H1 (cell line): ENCODE data around the gene DGUOK. TPM values are rescaled to one million over a fixed set of nuclear protein-coding genes. Genes with fewer than 3 reads are reported as not detected.

Experiments used
- CTCF ChIA-PET: fragments of 300-600 bp; sonication (Branson Sonifier 250); formaldehyde crosslinking; loops from one replicate; lab custom pipeline; 2021; ENCODE audit not compliant: partially characterized antibody; lab: Charles Lee
- POLR2A ChIA-PET: fragments of 300-600 bp; sonication (Branson Sonifier 250); formaldehyde crosslinking; loops from one replicate; lab custom pipeline; 2021; ENCODE audit warnings: inconsistent platforms; ENCODE audit not compliant: partially characterized antibody; lab: Charles Lee
- DNase-seq, 2 experiments: peaks; one replicate each; pipeline versions ENCODE4 v3.0.0 to v3.0.0-alpha.2; 2010 to 2022; ENCODE audit warnings: low spot score in 2 of 2, low read depth in 1 of 2, mixed read lengths in 1 of 2
- FAIRE-seq: peaks from 2 replicates; lab custom pipeline; 2011; peaks lifted over from hg19 to GRCh38; lab: Jason Lieb, UNC
- H2AFZ ChIP-seq: 2 replicates; pipeline ENCODE4 v1.8.1; 2012; ENCODE audit warnings: low read length, inconsistent platforms
- H2AK5ac ChIP-seq: 2 replicates; pipeline ENCODE4 v1.6.1; 2013; ENCODE audit warnings: low read depth, low read length
- H2BK120ac ChIP-seq: replicated peaks from 2 replicates; pipeline ENCODE3; 2013; ENCODE audit warnings: low read depth, low read length, inconsistent platforms
- H2BK12ac ChIP-seq: 2 replicates; pipeline ENCODE4 v1.6.1; 2013; ENCODE audit warnings: low read depth, low read length
- H2BK15ac ChIP-seq: 2 replicates; pipeline ENCODE4 v1.6.1; 2013; ENCODE audit warnings: low read length
- H2BK20ac ChIP-seq: 2 replicates; pipeline ENCODE4 v1.6.1; 2013; ENCODE audit warnings: low read length
- H2BK5ac ChIP-seq: 2 replicates; pipeline ENCODE4 v1.6.1; 2013; ENCODE audit warnings: low read depth, low read length
- H3K14ac ChIP-seq: 2 replicates; pipeline ENCODE4 v1.6.1; 2013; ENCODE audit warnings: inconsistent platforms; ENCODE audit not compliant: insufficient read length
- H3K18ac ChIP-seq: 2 replicates; pipeline ENCODE4 v1.6.1; 2013; ENCODE audit warnings: low read length; ENCODE audit errors: extremely low read depth
- H3K23ac ChIP-seq: 2 replicates; pipeline ENCODE4 v1.6.1; 2013; ENCODE audit warnings: inconsistent platforms; ENCODE audit not compliant: insufficient read length
- H3K23me2 ChIP-seq: 2 replicates; pipeline ENCODE4 v1.6.1; 2013; ENCODE audit warnings: low read depth, low read length
- H3K27ac ChIP-seq: 2 replicates; pipeline ENCODE4 v1.6.1; 2011; ENCODE audit warnings: low read depth, low read length, inconsistent platforms
- H3K27me3 ChIP-seq, 4 experiments: replicated peaks in 1 of 4; 1 replicate in 1 of 4; 2 replicates in 3 of 4; pipeline versions ENCODE4 v1.6.1 to v1.8.1; 2011 to 2013; ENCODE audit warnings: low read length in 3 of 4, mild to moderate bottlenecking in 3 of 4, inconsistent platforms in 2 of 4, mixed read lengths in 2 of 4, moderate library complexity in 1 of 4; ENCODE audit not compliant: control insufficient read depth in 3 of 4, insufficient read depth in 3 of 4; ENCODE audit errors: extremely low read depth in 1 of 4
- H3K36me3 ChIP-seq, 4 experiments: 2 replicates each; pipeline versions ENCODE4 v1.6.1 to v1.8.1; 2011 to 2013; ENCODE audit warnings: mild to moderate bottlenecking in 4 of 4, low read length in 3 of 4, moderate library complexity in 2 of 4, control low read depth in 1 of 4, inconsistent platforms in 1 of 4; ENCODE audit not compliant: insufficient read depth in 4 of 4, control insufficient read depth in 2 of 4
- H3K4ac ChIP-seq: replicated peaks from 2 replicates; pipeline ENCODE3; 2013; ENCODE audit warnings: low read length, low read depth, mixed read lengths, inconsistent platforms; ENCODE audit not compliant: insufficient read length
- H3K4me1 ChIP-seq, 4 experiments: replicated peaks in 1 of 4; 1 replicate in 1 of 4; 2 replicates in 3 of 4; pipeline versions ENCODE4 v1.6.1 to v1.8.1; 2011 to 2013; ENCODE audit warnings: low read length in 3 of 4, inconsistent platforms in 2 of 4, mixed read lengths in 1 of 4; ENCODE audit not compliant: insufficient read depth in 4 of 4, control insufficient read depth in 3 of 4
- H3K4me2 ChIP-seq, 2 experiments: 2 replicates each; pipeline versions ENCODE4 v1.6.1 to v1.8.1; 2011 to 2013; ENCODE audit warnings: low read depth in 2 of 2, low read length in 2 of 2, control low read depth in 1 of 2, inconsistent platforms in 1 of 2, mild to moderate bottlenecking in 1 of 2; ENCODE audit not compliant: insufficient read depth in 1 of 2
- H3K4me3 ChIP-seq, 4 experiments: fragments of 200-600, 300-600 bp in 1 of 4; sonication (generic), shearing (Covaris generic), sonication (Bioruptor Twin) in 1 of 4; 2 replicates each; pipeline versions ENCODE4 v1.5.1 to v1.8.1; 2011 to 2016; ENCODE audit warnings: low read length in 4 of 4, low read depth in 3 of 4, control low read depth in 2 of 4, inconsistent platforms in 2 of 4, mild to moderate bottlenecking in 2 of 4, mixed read lengths in 1 of 4, moderate library complexity in 1 of 4; ENCODE audit not compliant: insufficient read depth in 2 of 4; ENCODE audit errors: extremely low read depth in 1 of 4
- H3K56ac ChIP-seq: replicated peaks from 2 replicates; pipeline ENCODE3; 2013; ENCODE audit warnings: low read depth, mild to moderate bottlenecking, mixed read lengths, low read length, inconsistent platforms; ENCODE audit not compliant: insufficient read length
- H3K79me1 ChIP-seq: 2 replicates; pipeline ENCODE4 v1.6.1; 2013; ENCODE audit warnings: low read depth, low read length, control low read depth
- H3K79me2 ChIP-seq, 2 experiments: 2 replicates each; pipeline versions ENCODE4 v1.6.1 to v1.8.1; 2012 to 2013; ENCODE audit warnings: low read length in 2 of 2, mild to moderate bottlenecking in 2 of 2, inconsistent platforms in 1 of 2; ENCODE audit not compliant: insufficient read depth in 2 of 2, control insufficient read depth in 1 of 2
- H3K9ac ChIP-seq, 4 experiments: replicated peaks in 1 of 4; 1 replicate in 1 of 4; 2 replicates in 3 of 4; pipeline versions ENCODE4 v1.6.1 to v1.8.1; 2011 to 2013; ENCODE audit warnings: low read depth in 3 of 4, low read length in 3 of 4, control low read depth in 2 of 4, mild to moderate bottlenecking in 2 of 4, moderate library complexity in 2 of 4, inconsistent platforms in 1 of 4; ENCODE audit errors: extremely low read depth in 1 of 4
- H3K9me3 ChIP-seq, 2 experiments: 2 replicates each; pipeline versions ENCODE4 v1.6.1 to v1.8.1; 2012 to 2013; ENCODE audit warnings: mild to moderate bottlenecking in 2 of 2, moderate library complexity in 2 of 2, control low read depth in 1 of 2, inconsistent platforms in 1 of 2, low read depth in 1 of 2, low read length in 1 of 2, mixed read lengths in 1 of 2; ENCODE audit not compliant: insufficient read depth in 2 of 2
- H4K20me1 ChIP-seq, 2 experiments: replicated peaks in 1 of 2; 2 replicates each; pipeline versions ENCODE3 to v1.8.1; 2011 to 2013; ENCODE audit warnings: inconsistent platforms in 2 of 2, low read length in 2 of 2, mild to moderate bottlenecking in 1 of 2; ENCODE audit not compliant: insufficient read depth in 2 of 2, control insufficient read depth in 1 of 2
- H4K5ac ChIP-seq: 2 replicates; pipeline ENCODE4 v1.6.1; 2013; ENCODE audit warnings: low read length, low read depth, mixed read lengths, inconsistent platforms; ENCODE audit not compliant: insufficient read length
- H4K8ac ChIP-seq: 2 replicates; pipeline ENCODE4 v1.8.0; 2013; ENCODE audit warnings: mild to moderate bottlenecking, moderate library complexity, low read length, inconsistent platforms; ENCODE audit not compliant: insufficient read depth; ENCODE audit errors: extremely low read depth
- H4K91ac ChIP-seq: replicated peaks from 2 replicates; pipeline ENCODE3; 2013; ENCODE audit warnings: low read length, mixed read lengths, inconsistent platforms; ENCODE audit not compliant: insufficient read length
- SRF ChIP-seq: IDR thresholded peaks from 2 replicates; pipeline ENCODE4 v1.6.1; 2011; ENCODE audit warnings: mild to moderate bottlenecking, low read depth, low read length, moderate library complexity
- SUZ12 ChIP-seq: fragments of 200-600 bp; sonication (generic); IDR thresholded peaks from 2 replicates; pipeline ENCODE4 v1.6.1; 2012; ENCODE audit warnings: mild to moderate bottlenecking, inconsistent platforms, low read length, moderate library complexity, mixed read lengths
- TEAD4 ChIP-seq: IDR thresholded peaks from 2 replicates; pipeline ENCODE4 v1.6.1; 2012; ENCODE audit warnings: low read depth, low read length, inconsistent platforms, mixed read lengths
- WGBS, 2 experiments: shearing (Covaris generic) in 1 of 2; methylation state at CpG; one replicate each; pipeline versions ENCODE4 v1.1.6 to v1.1.7; 2013 to 2015; ENCODE audit warnings: low lambda C conversion rate in 2 of 2, mixed read lengths in 2 of 2, inconsistent platforms in 1 of 2, low coverage in 1 of 2, missing lambda C conversion rate in 1 of 2; ENCODE audit not compliant: insufficient replicate concordance in 2 of 2, insufficient coverage in 1 of 2, insufficient read length in 1 of 2; ENCODE audit errors: extremely low coverage in 1 of 2, missing lambda C conversion rate in 1 of 2; 5-methylcytosine and 5-hydroxymethylcytosine counted together
- polyA plus RNA-seq, 7 experiments: library from polyadenylated mRNA; depleted of rRNA in 3 of 7; stranded (reverse) in 5 of 7; unstranded in 2 of 7; fragments of >200 nt in 5 of 7; fragments of 200-250 nt in 2 of 7; gene quantifications; 1 replicate in 5 of 7; 2 replicates in 1 of 7; 4 replicates in 1 of 7; pipeline versions ENCODE4 v1.2.1 to v1.2.3, GENCODE V29; 2011 to 2013; ENCODE audit warnings: missing spikeins in 2 of 7, mixed read lengths in 2 of 7
- total RNA-seq: library from RNA; stranded (reverse); fragmentation: NEBNext Ultra II Directional; extraction: Animal tissue kit (Norgen Biotek cat#: 25700); gene quantifications from 2 replicates; pipeline ENCODE4 v1.2.1, GENCODE V29; 2021

The DGUOK gene
- total and polyA plus RNA-seq, 2 of the 8 experiments (the other 6 are each of a cell fraction or from before 2014, with no cell fraction given) = 110 to 168 TPM

- no peak overlapping the region for H3K27ac ChIP-seq
- 83% methylated on average over 7 of the region's 7 CpGs; no CpG with 5 or more reads in 1 of the 2 experiments for WGBS, 2 experiments
- no peak overlapping the region for H3K18ac ChIP-seq
- H3K27me3 ChIP-seq = peaks cover 14 to 44% (median 35%) of the 10 kb centered on the region in 4 experiments
- no peaks in the 10 kb centered on the region; a peak in 1 of 8 replicates for H3K36me3 ChIP-seq
- peak overlapping the region in 1 of 4 experiments; percentile 64; a peak in 3 of 8 replicates for H3K4me3 ChIP-seq
- FAIRE-seq (no peak), DNase-seq (no peak)
- peak overlapping the region; percentile 44 for H3K4ac ChIP-seq
- H2BK20ac ChIP-seq = no peak overlapping the region
- H3K14ac ChIP-seq = no peak overlapping the region
- H2BK120ac ChIP-seq = no peak overlapping the region
- peaks cover 18% of the 10 kb centered on the region for H3K23me2 ChIP-seq
- TF ChIP-seq TEAD4 (no peak), SRF (no peak), SUZ12 (peak; percentile 37; the same call in 1 of the 2 replicates)
- no peak overlapping the region for H4K5ac ChIP-seq
- peaks cover 0 to 10% of the 10 kb centered on the region in 2 experiments for H4K20me1 ChIP-seq
- H3K56ac ChIP-seq = no peak overlapping the region
- POLR2A ChIA-PET = interaction anchor here (0.8 to 1.9 kb wide), 11 partner anchors 10 to 217 kb away, joined by 3 to 7 read pairs (median 3); partner anchors contain the start of gene BOLA3
- CTCF ChIA-PET = interaction anchor here (0.6 to 1.6 kb wide), 9 partner anchors 16 to 217 kb away, joined by 3 to 6 read pairs (median 3); no protein-coding TSS in a partner anchor
- H3K23ac ChIP-seq = no peak overlapping the region
- H2BK5ac ChIP-seq = no peak overlapping the region
- H3K9ac ChIP-seq = no peak overlapping the region
- no peak overlapping the region for H2AFZ ChIP-seq
- no peak overlapping the region for H2BK15ac ChIP-seq
- peaks cover 11 to 24% (median 14%) of the 10 kb centered on the region in 4 experiments for H3K4me1 ChIP-seq
- H3K4me2 ChIP-seq = peak overlapping the region; percentile 93 to 98
- H2BK12ac ChIP-seq = no peak overlapping the region
- no peak overlapping the region for H4K8ac ChIP-seq
- no peaks in the 10 kb centered on the region for H3K9me3 ChIP-seq
- peaks cover 7 to 17% of the 10 kb centered on the region in 2 experiments; a peak in 3 of 4 replicates for H3K79me2 ChIP-seq
- peaks cover 10% of the 10 kb centered on the region for H3K79me1 ChIP-seq
- H4K91ac ChIP-seq = no peak overlapping the region
- H2AK5ac ChIP-seq = no peak overlapping the region
These were observed 55.5 kb downstream of the DGUOK start for GRCh38 chr2:73982140-73982617.
